Smooth muscle cell (in vitro differentiated cells): ENCODE results near the gene CD34. TPM values are rescaled to one million over a fixed set of nuclear protein-coding genes. Genes with fewer than 3 reads are reported as not detected.
A peak's percentile ranks its signal among the peaks of the same experiment; 100 is the strongest.
"Not testable (repeated sequence)": the region's sequence is repeated elsewhere in the genome, so short reads cannot be mapped to it uniquely, and the experiment has no call there.

ENCODE experiments used
- DNase-seq: peaks from one replicate; lab custom pipeline; 2025; ENCODE audit not compliant: unreplicated experiment; lab: John Stamatoyannopoulos, UW
- H2AFZ ChIP-seq: fragments of 200-600 bp; sonication (generic); 2 replicates; pipeline ENCODE4 v1.6.0; 2016; ENCODE audit warnings: antibody characterized with exemption, low read depth, mild to moderate bottlenecking
- H3F3A ChIP-seq: fragments of 200-600 bp; sonication (generic); 2 replicates; pipeline ENCODE4 v1.6.0; 2017; ENCODE audit warnings: antibody characterized with exemption, low read depth
- H3K27ac ChIP-seq: fragments of 200-600 bp; sonication (generic); 2 replicates; pipeline ENCODE4 v1.5.1; 2016; ENCODE audit warnings: low read depth, mild to moderate bottlenecking
- H3K27me3 ChIP-seq: fragments of 200-600 bp; sonication (generic); 2 replicates; pipeline ENCODE4 v1.6.1; 2016; ENCODE audit warnings: low read depth, mild to moderate bottlenecking
- H3K36me3 ChIP-seq: fragments of 200-600 bp; sonication (generic); 2 replicates; pipeline ENCODE4 v1.5.1; 2016; ENCODE audit warnings: low read depth
- H3K4me1 ChIP-seq: fragments of 200-600 bp; sonication (generic); 2 replicates; pipeline ENCODE4 v1.5.1; 2016; ENCODE audit warnings: low read depth
- H3K4me2 ChIP-seq: fragments of 200-600 bp; sonication (generic); 2 replicates; pipeline ENCODE4 v1.6.0; 2016; ENCODE audit warnings: mild to moderate bottlenecking
- H3K4me3 ChIP-seq: fragments of 200-600 bp; sonication (generic); 2 replicates; pipeline ENCODE4 v1.5.1; 2016; ENCODE audit warnings: mild to moderate bottlenecking
- H3K79me2 ChIP-seq: fragments of 200-600 bp; sonication (generic); 2 replicates; pipeline ENCODE4 v1.6.0; 2016; ENCODE audit warnings: low read depth, mild to moderate bottlenecking
- H3K9ac ChIP-seq: fragments of 200-600 bp; sonication (generic); 2 replicates; pipeline ENCODE4 v1.6.0; 2016; ENCODE audit warnings: low read depth
- H3K9me3 ChIP-seq: fragments of 200-600 bp; sonication (generic); replicated peaks from 2 replicates; pipeline ENCODE4 v1.5.1; 2016; ENCODE audit warnings: low read depth
- H4K20me1 ChIP-seq: fragments of 200-600 bp; sonication (generic); 2 replicates; pipeline ENCODE4 v1.6.0; 2016; ENCODE audit warnings: low read depth
- WGBS: methylation state at CpG from one replicate; pipeline ENCODE4 v1.1.7; 2016; ENCODE audit warnings: low lambda C conversion rate; 5-methylcytosine and 5-hydroxymethylcytosine counted together
- polyA plus RNA-seq: library from polyadenylated mRNA; unstranded; fragments of >200 nt; fragmentation: Nextera tagmentation; extraction: Ambion mirVana; gene quantifications from 2 replicates; pipeline ENCODE4 v1.2.1, GENCODE V29; 2016
- total RNA-seq: library from RNA; depleted of rRNA; stranded (reverse); fragments of >200 nt; gene quantifications from 2 replicates; pipeline ENCODE4 v1.2.3, GENCODE V29; 2014
- TF ChIP-seq, protein P1 (sequence below): fragments of 200-600 bp; sonication (generic); IDR thresholded peaks from 2 replicates; pipeline ENCODE4 v1.5.1; 2017; ENCODE audit warnings: borderline replicate concordance, mild to moderate bottlenecking, antibody characterized with exemption; ENCODE audit not compliant: insufficient read depth, poor library complexity, severe bottlenecking

The CD34 gene
- total and polyA plus RNA-seq, 2 experiments from 2014 or later = not detected

DNA sequence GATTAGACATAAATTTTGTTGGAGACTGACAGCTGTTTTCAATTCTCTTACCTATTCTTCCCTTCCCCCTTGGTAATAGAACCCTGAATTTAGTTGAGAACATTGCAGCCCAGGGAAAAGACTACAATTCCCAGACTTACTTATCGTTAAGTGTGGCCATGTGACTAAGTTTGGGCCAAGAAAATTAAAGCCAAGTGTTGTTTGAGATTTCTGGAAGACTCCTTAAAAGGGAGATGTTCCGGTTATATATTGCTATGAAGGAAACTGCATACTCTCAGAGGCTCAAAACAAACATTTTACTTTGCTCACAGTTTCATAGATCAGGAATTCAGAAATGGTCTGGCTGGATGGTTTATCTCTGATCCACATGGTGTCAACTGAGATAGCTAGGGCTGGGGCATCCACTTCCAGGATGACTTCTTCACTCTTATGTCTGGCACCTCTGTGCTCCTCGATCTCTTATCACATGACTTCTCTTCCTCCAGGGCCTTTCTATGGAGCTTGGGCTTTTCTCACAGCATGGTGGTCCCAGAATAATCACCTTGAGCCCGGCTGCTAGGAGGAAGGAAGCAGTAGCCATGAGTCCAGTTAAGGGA, 22.4 kb upstream of the CD34 start:
- Histone ChIP-seq H3K36me3 (no peaks in the 10 kb centered on the region), H2AFZ (no peak overlapping the region), H4K20me1 (no peaks in the 10 kb centered on the region), H3F3A (no peaks in the 10 kb centered on the region), H3K4me1 (no peaks in the 10 kb centered on the region), H3K9ac (no peak overlapping the region), H3K27me3 (peaks cover 9% of the 10 kb centered on the region), H3K27ac (no peak overlapping the region), H3K9me3 (no peaks in the 10 kb centered on the region), H3K4me2 (no peak overlapping the region), H3K4me3 (no peak overlapping the region), H3K79me2 (no peaks in the 10 kb centered on the region)
- 88% methylated on average over 4 of the region's 4 CpGs for WGBS
- TF ChIP-seq, protein P1, sequence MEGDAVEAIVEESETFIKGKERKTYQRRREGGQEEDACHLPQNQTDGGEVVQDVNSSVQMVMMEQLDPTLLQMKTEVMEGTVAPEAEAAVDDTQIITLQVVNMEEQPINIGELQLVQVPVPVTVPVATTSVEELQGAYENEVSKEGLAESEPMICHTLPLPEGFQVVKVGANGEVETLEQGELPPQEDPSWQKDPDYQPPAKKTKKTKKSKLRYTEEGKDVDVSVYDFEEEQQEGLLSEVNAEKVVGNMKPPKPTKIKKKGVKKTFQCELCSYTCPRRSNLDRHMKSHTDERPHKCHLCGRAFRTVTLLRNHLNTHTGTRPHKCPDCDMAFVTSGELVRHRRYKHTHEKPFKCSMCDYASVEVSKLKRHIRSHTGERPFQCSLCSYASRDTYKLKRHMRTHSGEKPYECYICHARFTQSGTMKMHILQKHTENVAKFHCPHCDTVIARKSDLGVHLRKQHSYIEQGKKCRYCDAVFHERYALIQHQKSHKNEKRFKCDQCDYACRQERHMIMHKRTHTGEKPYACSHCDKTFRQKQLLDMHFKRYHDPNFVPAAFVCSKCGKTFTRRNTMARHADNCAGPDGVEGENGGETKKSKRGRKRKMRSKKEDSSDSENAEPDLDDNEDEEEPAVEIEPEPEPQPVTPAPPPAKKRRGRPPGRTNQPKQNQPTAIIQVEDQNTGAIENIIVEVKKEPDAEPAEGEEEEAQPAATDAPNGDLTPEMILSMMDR = no peak
- DNase-seq = no peak

DNA sequence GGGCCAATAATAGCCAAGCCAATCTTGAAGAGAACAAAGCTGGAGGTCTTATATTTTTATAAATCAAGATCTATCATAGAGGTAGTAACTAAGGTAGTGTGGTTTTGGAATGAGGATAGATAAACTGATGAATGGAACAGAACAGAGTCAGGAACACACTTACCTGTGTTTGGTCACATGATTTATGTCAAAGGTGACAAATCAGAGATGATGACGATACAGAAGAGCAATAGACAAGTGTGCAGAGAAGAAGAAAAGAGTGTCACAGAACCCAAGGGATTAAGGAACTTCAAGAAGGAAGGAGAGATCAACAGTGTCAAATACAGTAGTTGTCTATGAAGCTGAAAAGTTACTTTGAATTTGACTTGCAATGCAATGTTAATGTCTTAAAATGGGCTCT, 16.1 kb upstream of the CD34 start:
- Histone ChIP-seq H3K27ac (no peak overlapping the region), H3F3A (no peaks in the 10 kb centered on the region), H3K4me3 (no peak overlapping the region), H3K79me2 (no peaks in the 10 kb centered on the region), H3K9ac (no peak overlapping the region), H3K36me3 (no peaks in the 10 kb centered on the region), H2AFZ (no peak overlapping the region), H3K4me2 (no peak overlapping the region), H3K9me3 (no peaks in the 10 kb centered on the region), H3K4me1 (peaks cover 9% of the 10 kb centered on the region), H4K20me1 (no peaks in the 10 kb centered on the region), H3K27me3 (peaks cover 19% of the 10 kb centered on the region)
- 84% methylated on average over 1 of the region's 1 CpG for WGBS
- TF ChIP-seq, protein P1 = no peak
- no peak for DNase-seq

DNA sequence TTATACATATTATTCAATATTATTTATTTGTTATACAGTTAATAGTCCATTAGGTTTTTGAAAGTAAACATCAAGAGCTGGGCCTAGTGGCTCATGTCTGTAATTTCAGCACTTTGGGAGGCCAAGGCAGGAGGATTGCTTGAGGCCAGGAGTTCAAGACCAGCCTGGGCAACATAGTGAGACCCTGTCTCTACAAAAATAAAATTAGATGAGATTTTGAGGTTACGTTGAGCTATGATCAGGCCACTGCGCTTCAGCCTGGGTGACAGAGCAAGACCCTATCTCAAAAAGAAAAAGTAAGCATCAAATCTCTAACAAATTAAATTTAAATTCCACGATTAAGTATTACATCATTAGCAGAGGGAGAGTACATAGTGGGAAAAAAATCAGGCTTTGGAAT, 15.0 kb upstream of the CD34 start:
- H3K9ac ChIP-seq, H3K79me2 ChIP-seq, H3K9me3 ChIP-seq, H3F3A ChIP-seq, DNase-seq, H2AFZ ChIP-seq, H3K4me3 ChIP-seq, H4K20me1 ChIP-seq, H3K4me2 ChIP-seq, H3K36me3 ChIP-seq, H3K4me1 ChIP-seq, H3K27ac ChIP-seq: not testable (repeated sequence)
- WGBS = 96% methylated on average over 3 of the region's 3 CpGs
- peaks cover 29% of the 10 kb centered on the region for H3K27me3 ChIP-seq

DNA sequence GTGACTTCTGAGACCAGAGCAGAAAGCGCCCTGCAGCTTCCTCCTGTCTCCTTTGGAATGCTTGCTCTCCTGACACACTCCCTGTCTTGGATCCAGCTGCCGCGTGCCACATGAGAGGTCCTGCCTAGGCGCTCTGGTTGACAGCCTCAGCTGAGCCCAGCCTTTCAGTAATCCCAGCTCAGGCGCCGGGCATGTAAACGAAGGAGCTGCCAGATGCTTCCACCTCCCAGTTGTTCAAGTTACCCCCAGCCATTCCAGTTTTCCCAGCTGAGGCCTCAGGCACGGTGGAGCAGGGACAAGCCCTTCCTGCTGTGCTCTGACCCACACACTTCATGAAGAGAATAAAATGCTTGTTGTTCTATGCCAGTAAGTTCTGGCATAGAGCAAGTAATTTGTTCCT, 14.3 kb upstream of the CD34 start:
- Histone ChIP-seq H3F3A (no peaks in the 10 kb centered on the region), H3K27me3 (peaks cover 30% of the 10 kb centered on the region), H3K36me3 (no peaks in the 10 kb centered on the region), H3K9me3 (no peaks in the 10 kb centered on the region), H4K20me1 (no peaks in the 10 kb centered on the region), H3K79me2 (no peaks in the 10 kb centered on the region), H3K9ac (no peak overlapping the region), H3K27ac (no peak overlapping the region), H3K4me3 (no peak overlapping the region), H3K4me2 (peak overlapping the region; percentile 20), H2AFZ (no peak overlapping the region), H3K4me1 (peaks cover 9% of the 10 kb centered on the region)
- 10% methylated on average over 8 of the region's 8 CpGs for WGBS
- no peak for DNase-seq
- TF ChIP-seq, protein P1 = no peak
